COLO668 (cell line): Measurements from ENCODE around the gene ELN.
"Not testable (repeated sequence)": the region's sequence is repeated elsewhere in the genome, so short reads cannot be mapped to it uniquely, and the experiment has no call there.

Experiments
- DNase-seq: peaks from one replicate; lab custom pipeline; 2025; ENCODE audit not compliant: unreplicated experiment; lab: John Stamatoyannopoulos, UW

ELN gene

DNA sequence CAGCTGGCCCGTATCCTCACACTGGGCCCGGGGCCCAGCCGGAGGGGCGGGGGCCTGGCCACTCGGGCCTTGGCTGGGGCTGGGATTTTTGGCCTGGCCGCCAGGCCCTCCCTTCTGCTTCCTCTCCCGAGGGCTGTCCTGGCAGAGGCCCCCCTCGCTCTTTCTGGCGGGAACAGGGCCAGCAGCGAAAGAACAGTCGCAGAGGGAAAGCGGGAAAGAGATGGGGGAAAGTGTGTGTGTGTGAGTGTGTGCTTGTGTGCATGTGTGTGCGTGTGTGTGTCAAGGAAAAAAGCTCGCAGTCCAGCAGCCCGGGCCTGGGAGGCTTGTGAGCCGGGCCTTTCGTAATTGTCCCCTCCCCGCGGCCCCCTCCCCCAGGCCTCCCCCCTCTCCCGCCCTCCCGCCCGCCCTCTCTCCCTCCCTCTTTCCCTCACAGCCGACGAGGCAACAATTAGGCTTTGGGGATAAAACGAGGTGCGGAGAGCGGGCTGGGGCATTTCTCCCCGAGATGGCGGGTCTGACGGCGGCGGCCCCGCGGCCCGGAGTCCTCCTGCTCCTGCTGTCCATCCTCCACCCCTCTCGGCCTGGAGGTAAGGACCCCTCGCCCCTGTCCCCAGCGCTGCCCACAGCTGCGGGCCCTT, at the start of gene ELN:
ELN (plus strand) TSS at position 491 of the 638 bp plus-strand sequence; CDS start at position 506, 15 bp downstream.
- no peak for DNase-seq

DNA sequence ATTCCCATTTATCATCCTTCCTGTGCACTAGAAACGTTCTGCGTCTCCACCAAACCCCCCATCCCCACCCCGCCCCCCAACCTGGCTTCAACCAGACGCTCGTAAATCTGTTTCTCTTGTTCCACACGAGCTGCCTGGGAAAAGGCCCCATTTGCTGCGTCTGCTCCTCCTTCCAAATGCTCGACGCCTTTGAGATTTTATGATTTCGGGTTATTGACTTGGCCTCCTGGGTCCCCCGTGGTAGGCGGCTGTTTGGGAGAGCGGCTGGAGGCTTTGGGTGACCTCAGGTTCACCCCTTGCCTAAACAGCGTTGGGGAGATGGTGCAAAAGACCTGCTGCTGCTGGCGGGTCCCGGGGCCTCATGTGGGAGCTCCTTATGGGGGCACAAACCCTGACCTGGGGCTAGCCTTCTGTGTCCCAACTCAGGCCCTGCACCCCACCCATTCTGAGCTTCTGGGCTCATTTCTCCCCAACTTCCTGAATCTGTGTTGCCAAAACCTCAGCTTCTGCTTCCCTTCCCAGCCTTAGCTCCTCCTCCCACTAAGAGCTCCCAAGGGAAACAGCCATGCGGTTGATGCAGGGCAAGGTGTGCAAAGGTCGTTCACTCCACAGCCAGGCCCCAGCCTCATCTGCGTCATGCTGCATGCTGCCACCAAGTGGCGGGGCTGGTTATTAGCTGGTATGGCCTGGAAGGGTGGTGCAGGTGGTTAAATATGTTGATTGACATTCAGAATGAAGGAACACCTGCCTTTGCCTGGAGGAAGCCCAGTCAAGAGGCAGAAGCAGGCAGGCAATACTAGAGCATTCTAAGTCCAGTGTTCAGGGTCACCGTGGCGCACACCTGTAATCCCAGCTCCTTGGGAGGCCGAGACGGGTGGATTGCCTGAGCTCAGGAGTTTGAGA, 49.1 kb upstream of the ELN start:
- DNase-seq = peak; percentile 81

DNA sequence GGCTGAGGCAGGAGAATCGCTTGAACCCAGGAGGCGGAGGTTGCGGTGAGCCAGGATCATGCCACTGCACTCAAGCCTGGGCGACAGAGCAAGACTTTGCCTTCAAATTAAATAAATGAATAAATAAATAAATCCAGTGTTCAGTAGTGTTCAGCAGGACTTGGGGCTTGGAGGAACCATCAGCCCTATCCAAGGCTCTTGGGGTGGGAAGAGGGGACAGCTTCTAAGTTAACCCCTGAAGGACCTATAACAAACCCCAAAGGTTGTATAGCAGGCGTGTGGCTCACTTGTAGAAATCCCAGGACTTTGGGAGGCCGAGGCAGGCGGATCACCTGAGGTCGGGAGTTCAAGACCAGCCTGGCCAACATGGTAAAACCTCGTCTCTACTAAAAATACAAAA, 48.3 kb upstream of the ELN start:
- DNase-seq = not testable (repeated sequence)

DNA sequence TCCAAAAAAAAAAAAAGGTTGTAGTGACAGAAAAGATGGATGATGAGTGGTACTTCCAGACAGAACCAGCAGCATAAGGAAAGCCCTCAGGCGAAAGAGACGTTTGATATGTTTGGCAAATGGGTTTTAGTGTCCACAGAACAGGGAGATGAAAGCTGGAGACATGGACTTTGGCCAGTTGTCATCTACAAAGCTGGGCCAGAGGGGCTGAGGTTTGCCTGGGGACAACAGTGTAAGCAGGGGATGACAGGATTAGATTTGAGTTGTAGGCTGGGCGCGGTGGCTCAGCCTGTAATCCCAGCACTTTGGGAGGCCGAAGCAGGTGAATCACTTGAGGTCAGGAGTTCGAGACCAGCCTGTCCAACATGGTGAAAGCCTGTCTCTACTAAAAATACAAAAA, 47.8 kb upstream of the ELN start:
- no peak for DNase-seq

DNA sequence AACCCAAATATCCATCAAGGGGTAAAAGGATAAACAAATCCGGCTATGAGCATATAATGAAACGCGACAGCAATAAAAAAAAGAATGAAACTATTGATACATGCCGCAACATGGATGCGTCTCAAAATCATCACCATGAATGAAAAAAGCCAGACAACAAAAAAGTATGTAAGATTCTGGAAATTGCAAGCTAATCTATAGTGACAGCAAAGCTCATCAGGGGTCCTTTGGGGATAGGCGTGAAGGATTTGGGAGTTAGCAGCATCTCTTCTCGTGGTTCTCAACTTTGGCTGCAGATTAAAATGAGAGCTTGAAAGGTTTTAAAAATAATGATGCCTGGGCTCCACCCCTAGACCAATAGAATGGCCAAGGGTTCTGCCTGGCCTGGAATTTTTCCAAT, 46.0 kb upstream of the ELN start:
- no peak for DNase-seq

DNA sequence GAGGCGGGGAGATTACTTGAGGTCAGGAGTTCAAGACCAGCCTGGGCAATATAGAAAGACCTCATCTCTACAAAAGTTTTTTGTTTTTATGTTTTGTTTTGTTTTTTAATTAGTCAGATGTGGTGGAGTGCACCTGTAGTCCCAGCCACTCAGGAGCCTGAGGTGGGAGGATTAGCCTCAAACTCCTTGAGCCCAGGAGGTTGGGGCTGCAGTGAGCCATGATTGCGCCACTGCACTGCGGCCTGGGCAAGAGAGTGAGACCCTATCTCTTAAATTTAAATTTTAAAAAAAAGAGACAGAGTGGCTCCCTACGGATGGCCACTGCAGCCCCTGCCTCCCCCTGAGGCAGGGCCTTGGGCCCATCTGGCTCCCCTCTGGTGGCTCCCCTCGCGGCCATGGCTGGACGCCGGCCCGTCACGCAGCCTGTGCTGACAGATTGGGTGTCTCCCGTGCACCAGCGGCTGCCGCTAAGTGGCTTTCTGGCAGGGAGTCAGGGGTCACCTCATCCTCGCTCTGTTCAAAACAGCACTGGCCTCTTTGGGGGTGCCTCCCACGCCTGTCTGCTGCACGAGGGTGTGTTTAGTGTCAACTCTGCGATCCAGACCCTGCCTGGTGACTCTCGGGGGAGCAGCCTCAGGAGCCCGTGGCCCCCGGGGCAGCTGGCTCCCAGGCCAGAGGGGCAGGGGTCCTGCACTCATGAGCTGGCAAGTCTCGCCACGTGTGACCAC, 44.4 kb upstream of the ELN start:
- DNase-seq = no peak

DNA sequence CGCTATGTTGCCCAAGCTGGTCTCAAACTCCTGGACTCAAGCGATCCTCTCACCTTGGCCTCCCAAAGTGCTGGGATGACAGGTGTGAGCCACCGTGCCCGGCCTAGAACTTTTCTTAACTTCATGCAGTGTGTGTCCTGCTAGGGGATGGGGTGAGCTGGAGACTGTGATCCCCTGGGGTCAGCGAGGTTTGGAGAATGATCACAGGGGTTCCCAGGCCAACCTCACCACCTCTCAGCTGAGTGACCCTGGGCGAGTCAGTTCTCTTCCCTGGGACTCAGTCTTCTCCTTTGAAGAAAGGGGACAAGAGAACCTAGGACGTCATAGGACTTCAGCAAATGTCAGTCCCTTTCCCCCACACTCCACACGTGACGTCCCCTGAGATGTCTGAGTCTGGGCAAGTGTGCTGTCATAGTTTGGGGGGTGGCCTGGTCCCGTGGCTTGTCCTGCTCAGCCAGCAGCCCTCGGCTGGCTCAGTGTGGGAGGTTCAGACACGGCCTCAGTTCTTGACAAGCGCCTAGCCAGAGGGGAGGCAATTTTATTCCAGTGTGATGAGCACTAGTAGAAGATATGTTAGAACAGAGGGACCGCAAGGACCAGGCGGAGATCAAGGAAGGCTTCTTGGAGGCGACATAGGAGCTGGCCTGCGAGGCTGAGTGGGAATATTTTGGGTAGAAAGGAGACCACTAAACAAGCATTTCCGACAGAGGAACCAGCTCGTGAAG, 43.3 kb upstream of the ELN start:
- DNase-seq = no peak

DNA sequence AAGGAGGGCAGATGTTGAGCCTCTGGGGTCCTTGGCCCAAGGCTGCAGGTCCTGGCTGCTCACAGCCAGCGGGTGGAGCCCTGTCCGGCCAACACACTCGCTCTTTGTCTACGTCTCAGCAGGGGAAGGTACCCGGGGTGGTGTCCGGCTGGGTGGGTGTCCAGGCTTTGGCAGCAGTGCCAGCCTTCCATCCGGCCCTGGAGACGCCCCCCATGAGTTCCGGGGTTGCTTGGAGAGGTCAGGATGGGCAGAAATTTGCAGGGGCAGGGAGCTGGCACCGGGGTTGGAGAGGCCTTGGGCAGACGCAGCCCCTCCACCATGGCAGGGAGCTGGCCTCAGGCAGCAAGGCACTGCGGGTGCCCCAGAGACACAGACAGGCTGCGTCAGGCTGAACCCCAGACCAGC, 42.2 kb upstream of the ELN start:
- no peak for DNase-seq

DNA sequence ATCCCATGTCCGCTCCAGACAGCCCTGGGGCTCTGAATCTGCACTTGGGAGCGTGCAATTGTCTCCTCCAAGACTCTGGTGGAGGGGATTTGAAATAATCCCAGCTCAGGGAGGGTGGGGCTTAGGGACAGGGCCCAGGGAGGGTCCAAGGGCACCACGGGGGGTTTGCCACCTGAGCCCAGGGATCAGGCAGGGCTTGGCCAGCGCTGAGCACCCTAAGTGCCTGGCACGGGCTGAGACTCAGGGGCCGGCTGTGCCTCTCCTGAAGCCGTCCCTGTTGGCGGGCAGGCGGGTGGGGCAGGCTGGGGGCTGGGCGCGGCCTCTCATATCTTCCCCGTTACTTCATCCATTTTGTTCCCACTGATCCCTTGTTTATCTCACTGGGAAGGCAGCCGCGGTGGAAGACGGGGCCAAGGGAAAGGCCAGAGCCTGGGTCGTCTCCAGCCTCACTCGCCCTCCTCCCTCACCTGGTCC, 41.8 kb upstream of the ELN start:
- DNase-seq = no peak

DNA sequence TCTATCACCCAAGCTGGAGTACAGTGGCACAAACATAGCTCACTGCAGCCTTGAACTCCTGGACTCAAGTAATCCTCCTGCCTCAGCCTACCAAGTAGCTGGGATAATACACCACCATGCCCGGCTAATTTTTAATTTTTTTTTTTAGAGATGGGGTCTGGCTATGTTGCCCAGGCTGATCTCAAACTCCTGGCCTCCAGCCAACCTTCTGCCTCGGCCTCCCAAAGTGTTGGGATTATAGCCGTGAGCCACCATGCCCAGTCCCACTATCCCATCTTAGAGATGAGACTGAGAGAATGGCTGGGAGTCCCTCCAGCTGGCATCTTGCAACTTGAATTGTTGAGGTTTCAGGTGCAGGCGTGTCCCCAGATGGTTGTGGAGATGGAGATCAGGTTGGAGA, 40.7 kb upstream of the ELN start:
- DNase-seq = no peak

DNA sequence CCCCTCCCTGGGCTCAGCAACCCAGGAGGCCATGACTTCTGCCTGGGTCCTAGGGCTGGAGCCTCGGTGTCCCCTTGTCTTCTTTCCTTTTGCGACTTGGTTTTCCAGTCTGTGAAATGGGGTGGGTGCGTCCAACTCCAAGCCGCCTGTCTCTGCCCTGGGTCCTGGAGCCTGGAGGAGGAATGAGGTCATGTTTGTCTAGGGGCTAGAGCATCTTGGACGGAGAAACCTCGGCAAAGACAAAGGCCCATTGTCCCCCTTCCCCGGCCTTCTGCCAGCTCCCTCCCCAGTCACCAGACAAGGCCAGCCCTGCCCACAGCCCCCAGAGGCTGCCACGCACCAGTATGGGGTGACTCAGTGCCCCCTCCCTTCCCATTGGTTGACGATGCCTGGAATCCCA, 39.8 kb upstream of the ELN start:
- DNase-seq = no peak

DNA sequence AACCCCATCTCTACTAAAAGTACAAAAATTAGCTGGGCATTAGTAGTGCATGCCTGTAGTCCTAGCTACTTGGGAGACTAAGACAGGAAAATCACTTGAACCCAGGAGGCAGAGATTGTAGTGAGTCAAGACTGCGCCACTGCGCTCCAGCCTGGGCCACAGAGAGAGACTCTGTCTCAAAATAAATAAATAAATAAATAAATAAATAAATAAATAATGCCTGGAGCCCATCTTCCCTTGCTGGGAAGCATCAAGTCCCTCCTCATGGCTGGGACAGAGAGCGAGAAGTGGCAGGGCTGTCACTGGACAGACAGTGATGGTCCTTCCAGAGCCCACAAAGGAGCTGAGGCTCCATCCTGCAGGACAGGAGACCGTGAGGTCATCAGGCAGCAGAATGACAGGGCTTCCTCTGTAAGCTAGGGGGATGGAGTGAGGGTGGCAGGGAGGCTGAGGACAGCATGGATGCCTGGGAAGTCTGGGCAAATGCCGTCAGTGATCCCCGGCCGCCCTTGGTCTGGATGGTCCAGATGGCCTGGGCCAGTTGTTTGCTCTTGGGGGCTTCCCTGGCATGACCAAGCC, 36.4 kb upstream of the ELN start:
- DNase-seq = no peak

DNA sequence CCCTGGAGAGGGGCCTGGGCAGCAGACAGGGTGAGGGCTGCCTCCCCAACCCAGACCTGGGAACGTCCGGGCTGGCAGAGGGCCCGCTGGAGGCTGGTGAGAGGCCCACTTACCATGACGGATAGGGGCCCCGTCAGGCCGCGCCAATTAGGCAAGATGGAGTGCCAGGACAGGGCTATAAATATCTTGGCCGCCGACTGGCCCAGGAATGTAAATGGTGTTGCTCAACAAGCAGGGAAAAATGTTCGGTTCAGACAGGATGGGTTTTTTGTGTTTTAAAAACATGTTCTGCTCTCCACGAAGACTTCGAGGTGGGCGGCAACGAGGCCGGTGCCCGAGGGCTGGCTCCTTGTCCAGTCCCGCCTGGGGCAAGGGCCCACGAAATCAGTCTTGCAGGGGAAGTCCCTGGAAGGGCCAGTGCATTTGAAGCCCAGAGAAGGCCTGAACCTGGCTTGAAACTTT, 35.8 kb upstream of the ELN start:
- DNase-seq = no peak

DNA sequence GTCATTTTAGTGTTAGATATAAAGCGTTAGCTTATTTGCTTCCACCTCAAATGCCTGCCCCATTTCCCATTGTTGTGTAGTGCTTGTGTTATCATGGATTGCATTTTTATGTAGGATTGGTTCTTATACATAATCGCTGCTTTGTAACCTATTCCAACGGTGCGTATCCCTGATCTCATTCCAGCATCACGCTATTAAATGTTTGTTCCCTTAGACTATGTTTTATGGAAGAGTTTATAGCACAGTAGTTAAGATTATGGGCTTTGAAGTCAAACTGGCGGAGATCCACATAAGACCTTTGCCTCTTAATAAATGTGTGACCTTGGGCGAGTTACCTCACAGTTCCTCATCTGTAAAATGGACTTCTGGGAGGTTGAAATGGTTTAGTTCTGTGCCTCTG, 34.0 kb upstream of the ELN start:
- DNase-seq = no peak

DNA sequence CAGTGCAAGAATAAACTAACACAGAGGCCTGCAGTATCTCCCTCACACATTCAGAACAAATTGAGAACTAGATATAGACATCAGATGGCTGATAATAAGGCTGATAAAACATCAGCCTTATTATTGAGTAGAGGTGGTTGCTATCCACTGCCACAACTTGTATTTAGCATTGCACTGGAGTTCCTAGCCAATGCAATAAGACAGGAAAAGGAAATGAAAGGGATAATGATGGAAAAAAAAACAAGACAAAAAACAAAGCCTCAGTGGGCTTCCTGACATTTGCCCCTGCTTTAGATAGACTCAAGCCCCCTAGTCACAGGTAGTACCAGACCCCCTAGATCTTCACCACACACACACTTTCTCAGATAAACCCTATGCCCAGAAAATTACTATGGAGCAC, 33.2 kb upstream of the ELN start:
- no peak for DNase-seq

DNA sequence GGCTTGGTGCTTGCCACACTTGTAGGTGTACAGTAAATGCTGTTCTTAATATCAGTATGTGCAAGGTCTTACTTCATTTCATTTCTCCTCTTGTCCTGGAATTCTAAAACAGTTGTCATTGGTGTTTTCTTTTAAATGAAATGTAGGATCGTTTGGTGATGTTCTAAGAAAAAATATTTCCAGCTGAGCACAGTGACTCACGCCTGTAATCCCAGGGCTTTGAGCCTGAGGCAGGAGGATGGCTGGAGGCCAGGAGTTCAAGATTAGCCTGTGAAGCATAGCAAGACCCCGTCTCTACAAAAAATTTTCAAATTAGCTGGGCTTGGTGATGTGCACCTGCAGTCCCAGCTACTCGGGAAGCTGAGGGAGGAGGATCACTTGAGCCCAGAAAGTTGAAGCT, 32.6 kb upstream of the ELN start:
- DNase-seq = no peak

DNA sequence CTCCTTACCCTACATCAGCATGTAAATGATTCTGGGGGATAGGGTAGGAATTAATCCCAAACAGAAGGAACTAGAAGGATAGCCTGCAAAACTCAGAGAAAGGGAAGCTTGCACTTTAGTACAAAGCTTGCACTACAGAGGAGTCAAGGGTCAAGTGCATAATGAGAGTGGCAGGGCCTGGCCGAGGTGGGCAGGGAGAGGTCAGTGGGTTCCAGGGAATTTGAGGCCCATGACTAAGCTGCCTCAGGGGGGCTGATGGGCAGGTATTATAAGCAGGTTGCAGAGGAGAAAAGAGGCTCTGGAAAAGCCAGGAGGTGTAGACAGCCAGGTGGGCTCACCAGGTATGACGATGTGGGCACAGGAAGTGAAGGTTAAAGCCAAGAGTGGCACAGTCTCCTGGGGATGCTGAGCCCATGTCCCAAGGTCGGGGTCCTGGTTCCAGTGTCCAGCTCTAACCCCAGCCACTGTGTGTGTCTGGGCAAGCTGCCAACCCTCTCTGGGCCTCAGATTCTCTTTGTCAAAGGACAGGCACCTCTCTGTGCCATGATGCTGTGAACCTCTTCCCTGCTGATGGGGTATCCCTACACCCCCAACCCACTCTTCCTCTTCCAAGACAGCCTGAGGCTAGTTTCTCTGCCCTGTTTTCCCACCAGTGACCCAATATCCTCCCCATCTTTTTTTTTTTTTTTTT, 32.0 kb upstream of the ELN start:
- DNase-seq = no peak

DNA sequence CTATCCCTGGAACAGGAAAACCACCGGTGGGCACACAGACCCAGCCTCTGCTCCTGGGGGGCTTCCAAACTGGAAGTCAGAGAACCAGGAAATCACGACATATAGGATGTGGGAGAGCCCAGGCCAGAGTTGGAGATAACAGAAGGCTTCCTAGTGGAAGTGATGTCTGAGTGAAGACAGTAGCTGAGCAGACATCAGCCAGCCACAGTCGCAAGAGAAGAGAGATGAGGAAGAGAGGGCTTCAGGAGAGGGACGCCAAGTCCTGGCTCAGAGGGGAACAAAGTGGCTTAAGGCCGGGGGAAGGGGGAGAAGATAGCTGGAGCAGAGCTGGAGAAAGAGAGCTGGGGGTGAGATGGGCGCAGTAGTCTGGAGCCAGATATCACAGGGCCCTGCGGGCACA, 30.9 kb upstream of the ELN start:
- no peak for DNase-seq

DNA sequence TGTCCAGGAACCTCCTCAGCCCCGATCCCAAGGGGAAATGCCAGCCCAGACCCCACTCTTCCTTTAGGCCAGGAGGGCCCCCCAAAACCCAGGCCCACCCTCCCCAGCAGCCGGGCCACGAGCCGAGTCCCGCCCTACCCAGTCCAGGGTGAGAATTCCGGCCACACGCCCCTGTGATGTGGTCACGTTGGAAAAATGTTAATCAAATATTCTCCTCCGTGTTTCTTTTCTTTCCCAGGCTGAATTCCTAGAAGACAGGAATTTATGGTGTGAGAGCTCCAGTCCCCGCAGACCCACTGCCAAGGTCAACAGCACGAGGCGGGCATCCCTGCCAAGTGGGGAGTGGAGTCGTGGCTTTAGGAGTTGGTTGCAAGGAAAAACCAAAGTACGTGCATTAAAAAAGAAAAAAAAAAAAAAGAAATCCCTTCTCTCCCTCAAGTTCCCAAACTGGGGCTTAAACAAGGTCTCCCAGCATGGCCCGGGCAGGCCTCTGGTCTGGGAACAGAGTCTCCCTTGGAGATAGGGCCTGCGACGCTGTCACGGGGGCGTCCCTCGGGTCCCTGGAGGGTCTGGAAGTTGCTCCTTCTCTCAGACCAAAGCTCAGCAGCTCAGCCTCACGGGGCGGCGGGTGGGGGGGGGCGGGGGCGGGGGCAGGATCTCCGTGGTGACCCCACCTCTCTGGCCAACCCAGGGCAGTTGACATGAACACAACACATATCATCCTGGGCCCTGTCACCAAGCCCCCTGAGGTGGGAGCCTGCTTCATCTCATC, 28.1 kb upstream of the ELN start:
- no peak for DNase-seq
